IPS DF 4.7 (cell line): Measurements from ENCODE around the gene DAPP1.
"Not testable (repeated sequence)": the region's sequence is repeated elsewhere in the genome, so short reads cannot be mapped to it uniquely, and the experiment has no call there.

ENCODE experiments used
- DNase-seq: peaks from one replicate; pipeline ENCODE4 v3.0.0-alpha.2; 2013; ENCODE audit warnings: low spot score; ENCODE audit errors: extremely low read depth

The DAPP1 gene

GRCh38 chr4:99816545-99817308 lies at the start of gene DAPP1:
Gene DAPP1, plus strand, starts transcription at chr4:99816827. Its CDS starts 87 bp downstream, at chr4:99816914.
- DNase-seq = no peak

GRCh38 chr4:99770842-99771241 lies 45.8 kb upstream of the DAPP1 start:
- not testable (repeated sequence) for DNase-seq

DNA sequence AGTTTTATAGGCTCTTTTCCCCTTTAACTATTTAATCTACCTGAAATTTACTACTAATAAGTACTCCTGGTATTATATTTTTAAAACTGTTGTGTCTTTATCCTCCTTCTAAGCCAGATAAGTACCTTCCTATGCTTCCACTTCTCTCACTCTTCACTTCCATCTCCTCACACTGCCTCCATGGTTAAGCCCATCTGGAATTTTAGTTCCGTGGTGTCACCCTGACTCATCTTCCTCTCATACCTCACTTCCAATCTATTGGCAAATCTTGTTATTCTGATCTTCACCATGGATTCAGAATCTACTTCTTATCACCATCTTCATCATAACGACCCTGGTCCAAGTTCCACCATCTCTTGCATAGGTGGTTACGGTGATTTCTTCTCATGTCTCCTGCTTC lies 32.7 kb upstream of the DAPP1 start:
- no peak for DNase-seq

GRCh38 chr4:99784842-99785241 lies 31.8 kb upstream of the DAPP1 start:
- DNase-seq = no peak

DNA sequence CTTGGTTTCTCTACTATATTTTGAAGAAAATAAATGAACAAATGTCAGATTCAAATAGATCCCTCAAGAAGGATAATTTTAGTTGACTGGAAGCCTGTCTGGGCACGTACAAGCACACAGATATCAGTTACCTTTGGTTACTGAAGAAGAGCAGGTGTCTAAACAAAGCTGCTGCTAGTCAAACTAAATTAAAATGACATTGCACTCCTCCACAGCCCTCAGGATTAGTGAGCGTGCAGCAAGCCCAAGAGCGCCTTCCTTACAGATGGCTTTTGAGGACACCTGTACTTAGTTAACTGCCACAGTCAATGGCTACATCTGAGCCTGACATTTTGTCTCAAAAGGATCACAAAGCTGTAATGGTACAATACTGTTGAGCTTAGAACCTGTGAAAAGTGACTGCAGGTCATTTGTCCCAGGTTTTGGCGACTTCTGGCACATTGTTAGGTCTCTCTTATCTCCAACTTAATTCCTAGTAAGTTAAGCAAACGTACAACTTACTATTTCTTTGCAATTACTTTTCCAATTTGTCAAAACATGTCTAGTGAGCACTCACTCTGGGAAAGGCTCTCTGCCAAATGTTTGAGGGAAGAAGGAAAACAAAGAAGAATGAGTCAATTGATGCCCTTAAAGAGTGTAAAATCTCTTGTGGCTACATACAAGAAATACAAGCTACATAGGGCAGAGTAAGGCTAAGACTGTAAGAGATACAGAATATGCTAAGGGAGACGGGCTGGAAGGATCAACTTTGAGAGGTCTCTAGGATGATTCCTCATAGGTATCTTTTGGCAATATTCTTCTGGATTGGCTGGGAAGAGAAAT lies 25.6 kb upstream of the DAPP1 start:
- no peak for DNase-seq

- DNase-seq = no peak
Observed at GRCh38 chr4:99800332-99801004, 16.2 kb upstream of the DAPP1 start.

- no peak for DNase-seq
Observed at GRCh38 chr4:99801005-99801699, 15.5 kb upstream of the DAPP1 start.

GRCh38 chr4:99803566-99804101 lies 13.0 kb upstream of the DAPP1 start:
- DNase-seq = no peak

- no peak for DNase-seq
Observed at GRCh38 chr4:99806545-99806944, 10.1 kb upstream of the DAPP1 start.

- DNase-seq = no peak
Observed at GRCh38 chr4:99807666-99808065, 9.0 kb upstream of the DAPP1 start.

DNA sequence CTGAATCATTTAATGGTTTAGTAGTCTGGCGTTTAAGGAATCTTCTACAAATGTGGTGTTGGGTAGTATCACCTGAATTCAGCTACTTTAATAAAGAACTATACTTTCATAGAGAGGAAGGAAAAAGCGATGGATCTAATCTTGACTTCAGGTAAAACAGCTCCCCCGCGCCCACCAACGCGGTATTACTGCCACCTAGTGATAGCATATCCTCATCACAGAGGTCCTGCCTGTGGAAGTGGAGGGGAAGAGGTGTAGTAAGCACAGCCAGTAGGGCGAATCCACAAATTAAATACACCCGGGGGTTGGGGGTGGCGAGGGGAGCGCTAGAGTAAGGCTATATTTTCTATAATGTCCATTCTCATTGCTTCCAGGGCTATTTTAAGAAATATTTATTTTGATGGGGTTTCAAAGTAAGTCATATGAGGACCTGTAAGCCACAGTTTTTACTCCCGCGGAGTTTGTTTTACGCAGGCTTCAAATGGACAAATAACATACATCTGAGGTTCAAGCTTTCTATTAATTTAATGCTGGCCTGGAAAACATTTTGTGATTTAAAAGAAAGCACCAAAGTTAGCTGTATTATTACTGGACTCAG lies 8.3 kb upstream of the DAPP1 start:
- no peak for DNase-seq

- DNase-seq = no peak
Observed at GRCh38 chr4:99809326-99809725, 7.3 kb upstream of the DAPP1 start.

DNA sequence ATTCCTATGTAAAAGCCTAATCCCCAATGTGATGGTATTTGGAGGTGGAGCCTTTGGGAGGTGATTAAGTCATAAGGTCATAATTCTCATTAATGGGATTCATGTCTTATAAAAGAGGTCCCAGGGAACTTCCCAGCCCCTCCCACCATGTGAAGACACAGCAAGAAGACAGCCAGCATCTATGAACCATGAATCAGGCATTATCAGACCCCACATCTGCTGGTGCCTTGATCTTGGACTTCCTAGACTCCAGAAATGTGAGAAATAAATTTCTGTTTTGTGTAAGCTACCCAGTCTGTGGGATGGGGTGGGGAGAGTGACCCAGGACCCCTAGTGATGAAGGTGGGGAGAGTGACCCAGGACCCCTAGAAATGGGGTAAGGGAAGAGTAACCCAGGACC lies 6.1 kb upstream of the DAPP1 start:
- DNase-seq = no peak

GRCh38 chr4:99811117-99811516 lies 5.5 kb upstream of the DAPP1 start:
- DNase-seq = no peak

DNA sequence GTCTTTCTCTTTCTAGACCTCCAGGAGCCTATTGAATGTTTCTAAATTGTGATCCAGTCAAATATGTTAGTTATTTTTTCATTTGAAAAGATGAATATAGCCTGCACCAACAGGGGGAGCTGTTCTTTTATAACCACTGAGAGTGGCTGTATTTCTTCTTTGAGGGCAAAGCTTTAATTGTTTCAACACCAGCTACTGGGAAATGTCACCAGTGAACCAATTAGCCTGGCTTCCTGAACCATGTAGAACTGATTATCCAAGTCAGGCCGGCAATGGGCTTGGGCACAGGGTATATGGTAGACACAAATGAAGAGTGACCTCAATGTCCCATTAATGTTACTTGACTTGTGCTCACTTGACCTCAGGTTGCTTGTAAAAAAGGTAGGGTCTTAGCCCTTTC lies 4.8 kb upstream of the DAPP1 start:
- no peak for DNase-seq

GRCh38 chr4:99815597-99816011 lies 1.0 kb upstream of the DAPP1 start:
- DNase-seq = no peak

GRCh38 chr4:99817309-99817890 lies 773 bp downstream of the DAPP1 start:
- DNase-seq = no peak

DNA sequence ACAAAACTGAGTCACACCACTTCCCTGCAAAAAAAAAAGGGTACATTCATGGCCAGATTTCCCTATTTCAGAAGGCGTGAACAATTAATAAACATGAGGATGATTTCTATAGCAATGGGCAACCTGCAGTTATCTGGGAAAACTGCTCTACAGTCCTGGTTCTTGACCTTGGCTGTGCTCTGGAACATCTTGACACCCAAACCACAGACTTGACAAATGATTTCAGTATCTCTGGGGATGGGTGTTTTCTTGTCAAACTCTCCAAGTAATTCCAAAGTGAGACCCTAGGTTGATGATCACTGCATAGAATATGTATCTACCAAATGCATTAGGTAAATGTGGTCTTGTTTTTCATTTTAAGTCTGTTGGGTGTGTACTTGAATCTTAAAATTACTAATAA lies 2.0 kb downstream of the DAPP1 start:
- no peak for DNase-seq

DNA sequence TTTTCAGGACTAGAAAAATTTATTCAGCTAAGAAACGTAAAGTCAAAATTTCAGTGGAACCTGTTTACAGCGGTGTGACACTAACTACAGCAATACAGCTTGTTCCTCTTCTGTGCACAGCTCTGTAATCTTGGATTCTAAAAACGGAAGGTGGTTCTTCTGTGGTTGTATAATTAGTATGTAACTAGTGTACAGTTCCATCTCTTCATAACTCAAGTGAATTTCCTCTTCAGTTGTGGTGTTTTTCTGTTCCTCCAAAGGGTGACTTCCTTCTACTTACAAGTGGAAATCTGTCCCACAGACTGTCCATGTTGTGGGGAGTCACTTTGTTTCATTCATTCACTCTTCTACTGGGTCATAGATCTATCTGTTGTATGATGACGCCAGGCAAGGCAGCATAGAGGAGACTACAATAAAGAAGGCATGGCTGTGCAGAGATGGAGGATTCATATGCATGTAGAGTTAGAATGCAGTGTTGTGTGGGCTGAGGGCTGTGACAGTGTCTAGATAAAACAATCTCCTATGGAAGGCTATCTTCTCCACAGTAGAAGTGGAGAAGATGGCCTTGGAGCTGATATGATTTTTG lies 5.4 kb downstream of the DAPP1 start:
- DNase-seq = no peak

- no peak for DNase-seq
Observed at GRCh38 chr4:99822734-99823133, 6.1 kb downstream of the DAPP1 start.
